Measurements from ENCODE around the gene HDAC2. TPM values are rescaled to one million over a fixed set of nuclear protein-coding genes. Genes with fewer than 3 reads are reported as not detected.

HDAC2 gene
- total and polyA plus RNA-seq, 2 donors (not counting 3 experiments of a cell fraction or from before 2014, with no cell fraction given) = 121 to 142 TPM

GRCh38 chr6:113969888-113970804, 802 bp downstream of the HDAC2 start:
- H3K79me2 ChIP-seq (ENCODE audit: control insufficient read depth, insufficient read depth, low read length) = peaks cover 60% of the 10 kb centered on the region
- H3K9ac ChIP-seq (replicated peaks; ENCODE audit: extremely low read depth, insufficient read depth, low read length) = peak overlapping the region; percentile 99
- POLR2A ChIA-PET = interaction anchor here (1.4 kb wide), 1 partner anchor 25 kb away, joined by 5 read pairs; no protein-coding TSS in a partner anchor
- H3K4me3 ChIP-seq (replicated peaks in 1 of 3; ENCODE audit: insufficient read depth in 1 of 3, low read depth in 1 of 3, low read length in 3 of 3) = peak overlapping the region; percentile 73 to 99 (median 93)
- peak overlapping the region; percentile 100 for H2AFZ ChIP-seq (ENCODE audit: low read depth, low read length)
- CTCF ChIA-PET = interaction anchor here (1.0 to 1.2 kb wide), 3 partner anchors 11 to 138 kb away, joined by 4 to 6 read pairs (median 4); no protein-coding TSS in a partner anchor
- no peaks in the 10 kb centered on the region for H3K36me3 ChIP-seq (ENCODE audit: control insufficient read depth in 2 of 2, extremely low read depth in 1 of 2, insufficient read depth in 2 of 2, low read length in 2 of 2)
- H4K20me1 ChIP-seq (replicated peaks; ENCODE audit: control insufficient read depth, extremely low read depth, insufficient read depth, low read length) = peaks cover 12% of the 10 kb centered on the region
- H3K9me1 ChIP-seq (replicated peaks; ENCODE audit: control insufficient read depth, extremely low read depth, insufficient read depth, low read length) = no peaks in the 10 kb centered on the region
- H3K4me1 ChIP-seq (ENCODE audit: control insufficient read depth, extremely low read depth, insufficient read depth, low read length) = peaks cover 24% of the 10 kb centered on the region
- no peaks in the 10 kb centered on the region for H3K9me3 ChIP-seq (replicated peaks; ENCODE audit: control insufficient read depth, insufficient read depth, low read length)
- intact Hi-C loops (cut with micrococcal nuclease) (loop anchor here (1.0 kb wide), 1 partner anchor 25 kb away; no protein-coding TSS in a partner anchor), dilution Hi-C loops (cut with MboI; ENCODE audit: extremely low pct_ligation_motif_present, low sequenced_read_pairs) (no loop called here)
- FAIRE-seq (peak; percentile 62), DNase-seq (ENCODE audit: low read depth, low spot score) (peak; percentile 71)
- TF ChIP-seq POLR2A (IDR thresholded peaks at IDR 0.05; ENCODE audit: low read depth, low read length) (no peak), POLR2AphosphoS5 (IDR thresholded peaks at IDR 0.05; ENCODE audit: insufficient read depth, low read depth, low read length) (no peak), CTCF (IDR thresholded peaks at IDR 0.05; ENCODE audit: extremely low read depth in 1 of 2, insufficient read depth in 1 of 2, low read depth in 1 of 2, low read length in 2 of 2) (no peak), MAX (IDR thresholded peaks at IDR 0.05; ENCODE audit: insufficient read depth, insufficient read length) (no peak), MYC (IDR thresholded peaks at IDR 0.05; ENCODE audit: low read depth, low read length) (no peak), GATA2 (IDR thresholded peaks at IDR 0.05; ENCODE audit: insufficient read depth, insufficient read length, low read depth, low read length) (no peak), FOS (IDR thresholded peaks at IDR 0.05; ENCODE audit: borderline replicate concordance, insufficient read depth, low read length) (no peak), EZH2 (IDR thresholded peaks at IDR 0.05; ENCODE audit: borderline replicate concordance, low read depth, low read length, severe bottlenecking) (no peak), JUN (IDR thresholded peaks at IDR 0.05; ENCODE audit: borderline replicate concordance, insufficient read depth, insufficient read length, low read depth) (no peak)
- TSS peak; percentile 30 for BruUV-seq (replicated peaks)
- H3K27ac ChIP-seq (ENCODE audit: insufficient read depth, low read depth, low read length) = peak overlapping the region; percentile 93
- no peaks in the 10 kb centered on the region for H3K27me3 ChIP-seq (ENCODE audit: control insufficient read depth in 2 of 2, insufficient read depth in 2 of 2, low read length in 2 of 2)
- peak overlapping the region; percentile 99 for H3K4me2 ChIP-seq (ENCODE audit: insufficient read depth, low read length)

Data from endothelial cell of umbilical vein (primary cell).